Activated T-helper 1 cell treated with Interleukin-2 at 50 U/mL for 16 hours (primary cell): Measurements from ENCODE around the gene ATP2B1.

ENCODE experiments used
- DNase-seq: peaks from one replicate; pipeline ENCODE4 v3.0.0-alpha.2; 2020; ENCODE audit warnings: low read depth

Gene ATP2B1

GRCh38 chr12:89657066-89657465, 51.6 kb downstream of the ATP2B1 start:
- DNase-seq, result no peak

DNA sequence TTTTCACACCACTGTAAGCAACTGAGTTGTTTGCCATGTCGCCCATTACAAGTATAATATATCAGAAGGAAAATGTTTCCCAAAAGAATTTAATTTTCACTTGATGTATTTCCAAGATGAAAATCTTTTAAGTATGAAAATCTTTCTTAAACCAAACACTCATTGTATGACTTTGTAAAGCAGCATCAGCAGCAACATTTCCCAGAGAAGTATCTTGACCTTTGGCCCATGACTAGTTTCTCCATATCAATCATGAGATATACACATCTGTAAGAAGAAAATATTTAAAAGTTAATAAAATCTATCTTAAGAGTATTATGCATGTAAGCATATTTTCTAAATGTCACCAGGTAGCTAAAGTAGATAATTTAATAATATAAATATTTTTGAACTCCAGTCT, 52.8 kb downstream of the ATP2B1 start:
- DNase-seq, result no peak

- no peak for DNase-seq
Measured at GRCh38 chr12:89651192-89651591, 57.4 kb downstream of the ATP2B1 start.

- no peak for DNase-seq
Measured at GRCh38 chr12:89650239-89650638, 58.4 kb downstream of the ATP2B1 start.

DNA sequence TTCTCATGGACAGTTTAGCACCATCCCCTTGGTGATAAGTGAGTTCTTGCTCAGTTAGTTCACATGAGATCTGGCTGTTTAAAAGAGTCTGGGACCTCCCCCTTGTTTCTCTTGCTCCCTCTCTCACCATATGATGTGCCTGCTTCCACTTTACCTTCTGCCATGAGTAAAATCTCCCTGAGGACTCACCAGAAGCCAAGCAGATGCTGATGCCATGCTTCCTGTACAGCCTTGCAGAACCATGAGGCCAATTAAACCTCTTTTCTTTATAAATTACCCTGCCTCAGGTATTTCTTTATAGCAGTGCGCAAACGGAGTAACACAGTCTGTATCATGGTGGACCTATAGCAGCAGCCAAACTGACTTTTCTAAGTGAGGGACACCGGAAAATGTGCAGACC, 58.8 kb downstream of the ATP2B1 start:
- DNase-seq, result no peak

- no peak for DNase-seq
Measured at GRCh38 chr12:89649139-89649538, 59.5 kb downstream of the ATP2B1 start.

- DNase-seq, result no peak
Measured at GRCh38 chr12:89648211-89648930, 60.3 kb downstream of the ATP2B1 start.

DNA sequence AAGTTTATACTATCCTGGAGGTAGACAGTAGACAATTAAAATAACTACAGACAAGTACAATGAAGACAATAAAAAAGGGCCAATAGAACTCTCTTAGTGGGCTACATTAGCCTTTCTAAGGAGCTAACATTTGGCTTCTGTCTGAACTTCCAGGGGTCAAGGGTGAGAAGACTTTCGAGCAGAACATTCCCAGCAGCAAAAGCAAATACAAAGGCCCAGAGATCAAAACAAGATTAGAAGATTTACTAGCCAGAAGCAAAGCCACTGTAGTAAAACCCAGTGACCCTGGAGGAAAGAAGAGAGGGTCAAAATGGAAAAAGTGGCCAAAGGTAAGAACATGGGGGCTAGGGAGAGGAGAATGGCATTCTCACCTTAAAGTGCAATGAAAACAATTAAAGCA, 63.2 kb downstream of the ATP2B1 start:
- no peak for DNase-seq

DNA sequence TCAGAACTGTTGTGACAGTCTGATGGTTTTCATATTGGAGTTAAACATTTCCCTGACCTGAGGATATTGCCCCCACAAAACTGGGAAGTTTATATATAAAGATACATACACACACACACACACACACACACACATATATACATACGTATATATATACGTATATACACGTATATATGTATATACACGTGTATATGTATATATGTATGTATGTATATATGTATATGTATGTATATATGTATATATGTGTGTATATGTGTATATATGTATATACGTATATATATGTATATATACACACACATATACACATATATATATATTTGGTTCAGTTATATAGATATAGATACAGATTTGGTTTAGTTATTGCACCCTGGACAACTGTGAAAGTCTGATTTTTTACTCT, 65.7 kb downstream of the ATP2B1 start:
- no peak for DNase-seq

- no peak for DNase-seq
Measured at GRCh38 chr12:89636776-89637160, 71.9 kb downstream of the ATP2B1 start.

DNA sequence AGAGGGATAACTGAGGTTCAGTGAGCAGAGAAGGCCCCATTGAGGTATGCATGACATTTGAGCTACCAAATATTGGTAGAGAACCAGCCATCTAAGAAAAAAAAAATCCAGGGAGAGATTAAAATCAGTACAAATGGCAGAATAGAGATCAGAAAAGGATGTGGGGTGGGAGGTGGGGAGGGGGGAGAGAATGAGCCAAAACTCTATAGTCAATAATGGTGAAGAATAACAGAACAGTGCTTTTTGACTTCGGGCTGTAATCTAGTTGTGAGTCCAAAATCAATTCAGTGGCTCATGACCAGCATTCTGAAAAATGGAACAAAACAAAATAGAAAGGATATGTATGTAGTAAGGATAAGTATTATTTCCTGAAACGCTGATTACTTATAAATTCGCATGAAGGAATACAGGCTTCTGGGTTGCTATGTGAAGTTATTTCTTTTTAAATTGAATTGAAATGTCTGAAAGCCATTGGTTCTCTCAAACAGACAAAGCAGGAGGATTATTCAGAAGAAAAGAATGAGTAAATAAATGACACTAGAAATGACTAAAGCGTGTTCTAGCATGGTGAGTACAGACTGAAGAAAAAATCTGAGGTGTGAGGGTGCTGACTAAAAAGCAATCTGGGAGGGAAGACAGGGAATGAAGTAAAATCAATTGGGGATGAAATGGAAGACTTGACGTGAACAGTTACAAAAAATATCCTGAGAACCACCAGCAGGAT, 72.4 kb downstream of the ATP2B1 start:
- DNase-seq, result no peak

GRCh38 chr12:89634508-89634907, 74.1 kb downstream of the ATP2B1 start:
- no peak for DNase-seq

DNA sequence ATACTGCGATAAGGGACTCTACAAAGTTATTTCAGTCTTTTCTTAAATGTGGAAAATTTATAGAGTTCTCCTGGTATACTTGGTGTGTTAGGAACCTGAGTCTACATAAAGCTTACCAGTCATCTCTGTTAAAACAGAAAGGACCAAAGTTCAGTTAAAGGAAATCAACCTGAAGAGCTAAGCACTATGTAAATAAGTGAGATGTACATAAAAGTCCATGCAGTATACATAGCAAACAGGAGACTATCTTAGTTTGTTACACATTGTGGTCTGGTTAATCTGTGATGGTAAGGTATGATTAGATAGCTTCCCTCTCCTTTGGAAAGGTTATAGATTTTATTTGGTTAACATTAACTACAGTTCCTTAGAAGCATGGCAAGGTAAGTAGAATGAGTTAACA, 75.9 kb downstream of the ATP2B1 start:
- DNase-seq, result no peak

- no peak for DNase-seq
Measured at GRCh38 chr12:89622115-89622514, 86.5 kb downstream of the ATP2B1 start.

DNA sequence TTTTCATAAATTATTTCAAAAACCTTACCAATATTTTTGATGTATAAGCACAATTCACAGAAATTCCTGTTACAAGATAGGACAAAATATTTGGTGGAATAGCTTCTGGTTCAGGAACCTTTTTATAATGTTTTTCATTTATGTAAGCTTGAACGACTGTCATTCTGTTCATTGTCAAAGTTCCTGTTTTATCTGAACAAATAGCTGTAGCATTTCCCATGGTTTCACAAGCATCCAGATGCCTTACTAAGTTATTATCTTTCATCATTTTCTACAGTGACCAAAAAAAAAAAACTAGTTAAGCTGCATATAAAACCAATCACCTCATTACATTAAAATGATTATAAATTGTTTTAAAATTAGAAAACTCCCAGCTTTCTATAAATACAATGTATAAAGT, 87.1 kb downstream of the ATP2B1 start:
- no peak for DNase-seq

DNA sequence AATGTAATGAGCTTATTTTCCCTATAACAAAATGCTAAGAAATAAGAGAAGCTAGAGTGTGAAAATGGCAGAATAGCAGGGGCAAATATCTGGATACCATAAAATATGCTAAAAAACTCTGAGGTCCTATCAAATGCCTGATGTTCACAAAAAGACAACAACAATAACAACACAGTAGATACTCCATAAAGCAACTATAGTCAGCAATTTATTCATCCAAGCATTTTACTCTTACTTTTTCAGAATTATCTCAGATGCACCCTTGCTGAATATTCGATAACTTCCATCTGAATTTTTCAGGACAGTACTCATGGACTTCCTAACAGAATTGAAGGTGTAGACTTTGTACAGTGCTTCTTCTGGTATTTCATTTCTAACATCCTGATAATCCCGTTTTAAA, 88.9 kb downstream of the ATP2B1 start:
- no peak for DNase-seq

GRCh38 chr12:89618113-89618862, 90.3 kb downstream of the ATP2B1 start:
- DNase-seq, result no peak

DNA sequence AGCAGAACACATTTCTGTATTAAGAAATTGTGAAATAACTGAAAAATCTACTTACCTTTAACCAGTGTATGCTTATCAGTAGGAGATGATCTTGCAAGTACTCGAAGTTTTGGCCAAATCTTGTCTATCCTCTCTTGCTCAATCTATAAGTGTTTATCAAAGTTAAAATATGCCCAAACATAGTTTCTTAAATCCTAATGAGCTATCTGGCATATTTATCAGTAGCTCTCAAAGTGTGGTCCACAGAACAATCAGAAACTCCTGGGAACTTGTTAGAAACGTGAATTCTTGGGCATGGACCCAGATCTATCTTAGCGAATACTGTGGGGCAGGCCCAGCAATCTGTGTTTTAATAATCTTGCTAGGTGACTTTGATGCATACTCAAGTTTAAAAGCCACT, 98.3 kb downstream of the ATP2B1 start:
- no peak for DNase-seq

DNA sequence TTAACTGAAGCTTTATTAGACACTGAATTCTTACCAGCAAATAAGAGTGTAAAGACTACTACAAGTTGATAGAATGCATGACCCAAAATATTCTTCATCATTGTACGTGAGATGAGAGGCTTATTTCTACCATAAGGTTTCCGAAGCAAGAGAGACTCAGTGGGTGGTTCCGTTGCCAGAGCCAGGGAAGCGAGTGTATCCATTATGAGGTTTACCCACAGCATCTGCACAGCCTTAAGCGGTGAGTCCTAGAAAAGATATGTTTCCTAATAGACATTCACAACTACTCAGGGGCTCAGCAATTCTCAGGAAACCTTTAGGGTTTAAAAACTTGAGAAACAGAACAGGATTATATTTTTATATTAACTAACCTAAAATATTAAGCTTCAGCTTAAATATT, 105.0 kb downstream of the ATP2B1 start:
- no peak for DNase-seq

- no peak for DNase-seq
Measured at GRCh38 chr12:89597770-89598169, 110.9 kb downstream of the ATP2B1 start.

GRCh38 chr12:89597210-89597609, 111.4 kb downstream of the ATP2B1 start:
- DNase-seq, result no peak

- DNase-seq, result no peak
Measured at GRCh38 chr12:89593873-89594272, 114.8 kb downstream of the ATP2B1 start.

DNA sequence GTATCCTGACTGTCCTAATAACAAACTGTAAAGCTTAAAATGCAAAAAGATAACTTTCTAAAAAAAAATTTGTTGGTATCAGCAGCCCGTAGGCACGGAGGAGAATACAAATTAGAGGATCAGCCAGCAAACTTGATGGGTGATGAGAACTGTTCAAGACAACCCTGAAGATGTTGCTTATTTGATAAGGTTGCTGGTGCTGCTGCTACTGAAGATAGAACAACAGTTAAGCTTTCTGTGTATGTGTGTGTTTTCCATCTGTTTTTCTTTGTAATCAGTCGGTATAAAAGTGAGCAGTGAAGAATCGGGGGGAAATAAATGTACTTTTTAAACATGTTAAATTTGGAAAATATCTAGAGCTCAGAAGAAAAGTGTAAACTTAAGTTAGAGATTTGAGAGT, 115.4 kb downstream of the ATP2B1 start:
- no peak for DNase-seq
